Measurements from ENCODE around the gene CENPN.

Gene CENPN

GRCh38 chr16:81029930-81030604 is 23.1 kb downstream of the CENPN start:
- no peak for DNase-seq (ENCODE audit: low read depth in 2 of 2)

DNA sequence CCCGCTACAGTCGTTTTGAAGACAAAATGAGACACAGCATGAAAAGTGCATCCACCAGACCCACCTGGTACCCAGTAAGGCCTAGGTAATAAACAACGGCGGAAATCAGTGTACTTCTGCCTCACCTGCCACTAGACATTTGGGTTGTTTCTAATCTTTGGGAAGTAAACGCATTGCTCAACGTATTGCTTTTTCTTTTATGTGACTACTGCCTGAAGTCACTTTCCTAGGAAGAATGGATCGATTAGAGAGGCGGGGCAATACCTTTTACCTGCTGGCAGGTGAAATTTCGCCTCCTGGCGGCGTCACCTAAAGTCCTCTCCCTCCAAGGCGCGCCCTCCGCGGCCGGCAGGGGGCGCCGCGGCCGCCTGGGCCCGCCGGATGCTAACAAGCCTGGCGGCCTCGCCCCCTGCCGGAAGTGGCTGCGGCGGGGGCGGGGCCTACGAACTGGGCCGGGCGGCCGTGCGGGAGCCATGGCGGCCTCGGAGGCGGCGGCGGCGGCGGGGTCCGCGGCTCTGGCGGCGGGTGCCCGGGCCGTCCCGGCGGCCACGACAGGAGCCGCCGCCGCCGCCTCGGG is 28.5 kb downstream of the CENPN start, which contains the start of gene ATMIN:
Gene ATMIN (plus strand): TSS at position 445 of the 577 bp plus-strand sequence. CDS start 29 bp downstream, at position 474.
- DNase-seq (ENCODE audit: low read depth in 2 of 2) = peak; percentile 75 to 89

DNA sequence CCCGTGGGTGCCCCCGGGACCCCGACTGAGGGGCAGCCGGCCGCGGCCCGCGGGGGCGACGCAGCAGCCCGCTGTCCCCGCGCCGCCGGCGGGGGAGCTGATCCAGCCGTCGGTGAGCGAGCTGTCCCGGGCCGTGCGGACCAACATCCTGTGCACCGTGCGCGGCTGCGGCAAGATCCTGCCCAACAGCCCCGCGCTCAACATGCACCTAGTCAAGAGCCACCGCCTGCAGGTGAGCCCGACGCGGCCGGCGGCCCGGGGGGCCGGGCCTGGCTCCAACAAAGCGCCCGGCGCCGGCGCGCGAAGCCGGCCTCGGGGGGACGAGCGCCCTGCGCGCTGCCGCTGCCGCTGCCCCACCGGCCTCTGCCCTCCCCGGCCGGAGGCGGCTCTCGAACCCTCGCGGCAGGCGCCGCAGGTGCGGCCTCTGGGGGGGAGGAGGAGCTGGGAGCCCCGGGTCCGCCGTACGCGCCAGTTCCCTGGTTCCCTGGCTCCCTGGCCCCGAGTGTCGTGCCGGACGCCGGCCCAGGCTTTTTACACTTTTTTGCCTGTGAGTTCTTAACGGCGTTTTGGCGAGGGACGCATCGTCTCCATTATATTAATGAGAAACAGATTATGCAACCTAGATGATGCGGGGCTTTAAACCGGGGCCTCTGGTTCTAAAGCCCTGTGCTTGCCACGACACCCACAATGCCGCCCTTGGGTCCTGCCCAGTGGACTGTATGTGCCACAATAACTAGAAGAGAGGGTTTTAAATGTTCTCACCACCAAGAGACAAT is 29.1 kb downstream of the CENPN start:
- peak; percentile 12 to 39 for DNase-seq (ENCODE audit: low read depth in 2 of 2)

DNA sequence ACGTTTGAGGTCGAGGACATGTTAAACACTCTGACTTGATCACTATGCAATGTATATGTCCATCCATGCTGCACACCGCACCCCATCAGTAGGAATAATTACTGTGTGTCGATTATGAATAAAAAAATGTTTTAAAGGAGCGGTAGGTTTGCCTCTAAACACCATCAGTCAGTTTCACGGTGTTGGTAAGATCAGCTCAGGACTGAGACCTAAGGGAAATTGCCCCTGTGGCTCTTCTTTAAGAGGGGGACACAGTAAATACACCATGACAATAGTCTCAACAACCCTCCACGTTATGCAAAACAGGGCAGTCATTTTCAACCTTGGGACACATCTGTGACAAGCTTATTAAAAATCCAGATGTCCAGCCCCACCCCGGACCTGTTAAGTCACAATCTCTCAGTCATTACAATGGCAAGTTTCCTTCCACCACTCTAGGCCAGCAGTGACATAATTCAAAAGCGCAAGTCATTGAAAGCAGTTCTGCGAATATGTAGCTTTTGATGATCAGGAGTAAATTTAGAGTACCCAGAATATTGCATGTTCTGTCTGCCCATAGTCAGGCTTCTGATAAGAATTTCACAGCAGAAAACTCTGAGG is 29.8 kb downstream of the CENPN start:
- DNase-seq (ENCODE audit: low read depth in 2 of 2) = no peak

DNA sequence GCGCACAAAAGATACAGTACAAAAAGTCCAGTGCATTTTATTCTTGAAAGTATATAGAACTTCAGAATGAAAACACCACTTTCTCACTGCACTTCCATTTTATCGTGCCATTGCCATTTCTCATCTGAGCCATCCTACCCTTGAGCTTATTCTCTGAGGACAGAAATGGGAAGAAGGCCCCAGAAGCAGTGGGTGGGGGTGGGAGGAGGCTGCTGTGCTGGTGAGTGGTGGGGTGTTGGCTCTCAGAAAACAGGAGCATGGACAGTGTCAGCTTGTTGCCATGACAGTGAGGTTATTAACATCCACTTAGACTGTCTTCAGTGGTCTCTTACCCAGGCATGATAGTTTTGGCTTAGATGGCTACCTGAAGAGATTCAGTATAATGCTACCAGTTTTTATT is 33.1 kb downstream of the CENPN start:
- DNase-seq (ENCODE audit: low read depth in 2 of 2) = no peak

- no peak for DNase-seq (ENCODE audit: low read depth in 2 of 2)
Observed at GRCh38 chr16:81040842-81041241, 33.8 kb downstream of the CENPN start.

DNA sequence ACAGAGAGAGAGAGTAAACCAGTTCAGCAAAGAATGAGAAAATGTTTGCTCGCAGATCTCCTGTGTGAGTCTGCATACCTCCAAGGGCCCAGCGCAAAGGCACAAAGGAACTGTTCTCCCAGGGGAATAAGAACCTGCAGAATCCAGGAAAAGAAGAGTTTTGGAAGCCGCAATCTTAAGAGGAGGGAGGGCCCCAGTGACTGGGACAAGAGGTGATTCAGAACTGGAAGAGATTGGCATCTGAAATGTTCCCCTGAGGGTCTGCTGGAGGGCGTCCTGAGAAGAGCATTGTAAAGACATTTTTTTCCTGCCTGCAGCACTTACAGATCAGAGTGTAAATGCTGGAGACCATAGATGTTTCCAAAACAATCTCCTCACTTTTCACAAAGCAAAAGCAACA is 34.7 kb downstream of the CENPN start:
- DNase-seq (ENCODE audit: low read depth in 2 of 2) = no peak

DNA sequence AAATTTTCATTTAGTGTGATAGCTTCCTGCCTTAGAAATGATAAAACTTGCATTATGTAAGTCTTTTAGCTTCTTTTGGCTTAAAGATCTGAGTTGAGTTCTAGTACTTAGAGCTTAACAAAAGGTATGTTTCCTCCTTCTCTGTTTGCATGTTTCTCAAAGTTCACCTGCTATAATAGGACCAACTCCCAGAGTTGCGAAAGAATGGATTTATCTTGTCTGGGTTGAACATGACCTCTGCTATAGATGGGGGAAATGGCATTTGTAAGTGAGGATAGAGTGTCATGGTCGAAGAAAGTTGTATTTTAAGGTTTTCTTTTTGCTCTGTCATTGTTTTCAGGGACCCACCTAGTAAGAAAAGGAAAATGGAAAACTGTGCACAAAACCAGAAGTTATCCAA is 35.8 kb downstream of the CENPN start:
- DNase-seq (ENCODE audit: low read depth in 2 of 2) = no peak

GRCh38 chr16:81053761-81054160 is 46.7 kb downstream of the CENPN start:
- no peak for DNase-seq (ENCODE audit: low read depth in 2 of 2)

DNA sequence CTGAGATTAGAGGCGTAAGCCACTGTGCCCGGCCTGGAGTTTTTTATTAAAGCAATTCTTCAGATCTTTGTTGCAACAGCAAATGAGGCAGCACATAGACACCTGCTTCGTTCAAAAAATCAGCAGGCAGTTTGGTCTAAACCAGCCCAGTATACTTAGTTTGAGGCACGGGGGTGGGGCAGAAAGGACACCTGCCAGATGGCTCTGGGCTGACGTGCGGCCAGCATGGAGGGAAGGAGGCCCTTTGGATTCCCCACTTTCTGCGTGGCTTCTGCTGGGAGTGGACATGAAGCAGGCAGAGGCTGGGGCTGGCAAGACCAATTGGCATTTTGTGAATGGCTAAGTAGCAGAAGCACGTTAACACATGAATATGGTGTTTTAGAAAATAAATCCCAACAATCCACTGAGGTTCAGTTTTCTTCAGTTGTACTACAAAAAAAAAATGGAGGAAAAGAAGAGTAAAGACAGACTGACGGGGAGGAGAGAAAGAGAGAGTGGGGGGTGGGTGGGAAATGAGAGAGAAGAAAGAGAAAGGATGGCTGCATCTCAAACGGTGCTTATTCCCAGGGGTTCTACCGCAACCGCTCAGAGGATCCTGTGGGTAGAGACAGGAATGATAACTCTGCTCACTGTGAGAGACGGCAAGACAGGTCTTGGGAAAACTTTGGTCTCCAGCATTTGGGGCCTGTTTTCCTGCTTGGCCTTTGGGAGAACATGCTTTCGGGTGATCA is 53.7 kb downstream of the CENPN start:
- DNase-seq (ENCODE audit: low read depth in 2 of 2) = no peak

DNA sequence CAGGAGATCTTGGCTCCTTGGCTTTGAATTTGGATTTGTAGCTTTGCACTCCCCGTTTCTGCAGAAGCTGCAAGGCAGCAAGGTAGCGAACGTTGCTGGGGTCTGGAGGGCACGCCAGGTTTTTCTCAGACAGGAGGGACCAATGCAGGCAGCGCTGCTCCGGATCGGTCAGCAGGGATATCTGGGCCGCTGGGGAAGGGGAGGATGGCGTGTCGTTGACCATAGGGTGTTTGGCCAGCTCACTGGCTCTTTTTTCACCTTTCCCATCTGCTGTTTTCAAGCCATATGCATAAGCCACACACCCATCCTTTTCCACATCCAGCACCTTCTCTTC is 54.3 kb downstream of the CENPN start:
- DNase-seq (ENCODE audit: low read depth in 2 of 2) = no peak

- DNase-seq (ENCODE audit: low read depth in 2 of 2) = no peak
Observed at GRCh38 chr16:81061871-81062608, 55.0 kb downstream of the CENPN start.

DNA sequence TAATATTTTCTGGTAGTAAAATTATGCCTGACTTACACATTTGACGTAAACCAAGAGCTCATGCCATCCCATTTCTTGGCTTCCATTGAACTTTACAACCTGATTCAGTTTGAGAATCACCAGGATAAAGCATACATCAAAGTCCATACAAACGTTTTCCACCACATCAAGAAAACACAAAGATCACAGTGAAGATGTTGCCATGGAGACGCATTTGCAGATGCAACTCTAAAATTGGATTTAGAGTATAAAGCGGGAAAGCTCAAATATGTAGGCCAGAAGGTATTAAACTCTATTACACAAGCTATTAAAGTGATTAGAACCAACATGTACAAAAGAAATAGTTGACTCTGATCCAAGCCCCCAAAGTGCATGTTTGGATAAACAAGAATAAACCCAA is 59.7 kb downstream of the CENPN start:
- no peak for DNase-seq (ENCODE audit: low read depth in 2 of 2)

GRCh38 chr16:81067166-81067565 is 60.2 kb downstream of the CENPN start:
- DNase-seq (ENCODE audit: low read depth in 2 of 2) = no peak

GRCh38 chr16:81069063-81069462 is 62.0 kb downstream of the CENPN start:
- DNase-seq (ENCODE audit: low read depth in 2 of 2) = no peak

GRCh38 chr16:81070979-81071378 is 64.0 kb downstream of the CENPN start:
- no peak for DNase-seq (ENCODE audit: low read depth in 2 of 2)

DNA sequence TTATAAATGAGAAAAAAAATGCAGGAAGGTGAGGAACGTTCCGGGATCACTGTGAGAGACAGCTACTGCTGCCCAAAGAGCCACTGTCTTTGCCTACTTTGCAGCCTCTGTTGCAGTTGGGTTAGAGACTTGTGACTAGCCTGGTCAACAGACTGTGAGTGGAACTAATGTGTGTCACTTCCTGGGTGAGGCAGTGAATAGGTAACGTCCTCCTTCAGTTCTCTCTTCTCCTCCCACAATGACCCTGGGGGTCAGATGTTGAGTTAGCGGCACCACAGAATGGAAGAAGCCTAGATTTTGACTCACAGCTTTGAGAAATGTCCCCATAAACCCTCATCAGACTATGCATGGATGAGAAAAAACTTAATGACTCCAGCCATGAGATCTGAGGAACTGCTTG is 64.8 kb downstream of the CENPN start:
- no peak for DNase-seq (ENCODE audit: low read depth in 2 of 2)

DNA sequence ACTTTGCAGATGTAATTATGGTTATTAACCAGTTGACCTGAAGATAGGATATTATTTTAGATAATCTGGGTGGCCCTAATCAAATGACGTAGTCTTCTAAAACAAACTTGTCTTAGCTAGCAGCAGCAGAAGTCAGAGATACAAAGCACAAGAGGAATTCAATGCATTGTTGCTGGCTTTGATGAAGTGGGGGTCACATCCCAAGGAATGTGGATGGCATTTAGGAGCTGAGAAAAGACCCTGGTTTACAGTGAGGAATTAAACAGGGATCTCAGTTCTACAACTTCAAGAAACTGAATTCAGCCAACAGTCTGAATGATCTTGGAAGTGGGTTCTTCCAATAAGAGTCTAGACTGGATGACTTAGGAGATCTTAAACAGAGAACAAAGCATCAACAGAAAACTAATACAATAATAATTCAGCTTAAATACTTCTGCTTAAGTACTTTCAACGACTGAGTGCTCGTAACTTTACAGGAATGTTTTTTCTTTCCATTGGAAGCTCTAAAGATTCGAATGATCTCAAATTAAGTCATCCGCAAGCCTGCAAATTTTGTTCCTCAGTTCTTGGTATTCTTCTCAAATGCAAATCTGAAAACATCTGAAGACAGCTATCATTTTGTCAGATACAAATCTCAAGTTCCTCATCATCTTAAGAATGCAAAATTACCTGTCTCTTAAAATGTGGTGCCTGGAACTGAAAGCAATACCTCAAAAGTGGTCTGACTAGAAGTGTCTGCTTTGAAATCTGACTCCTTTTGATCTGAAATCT is 66.7 kb downstream of the CENPN start:
- DNase-seq (ENCODE audit: low read depth in 2 of 2) = no peak

- DNase-seq (ENCODE audit: low read depth in 2 of 2) = peak; percentile 81 to 89
Observed at GRCh38 chr16:81076566-81077075, 69.6 kb downstream of the CENPN start.
